Measurements from ENCODE around the gene PSMA7.

GRCh38 chr20:62126141-62126540 lies 17.1 kb downstream of the PSMA7 start:
- no peak for TF ChIP-seq CTCF (IDR thresholded peaks at IDR 0.05)
- TF ChIP-seq POLR2A (IDR thresholded peaks at IDR 0.05) = no peak

Data from thyroid gland (tissue), 4 donors.